Measurements from ENCODE around the gene ADAR.

Gene ADAR

GRCh38 chr1:154582885-154583284 is 25.1 kb downstream of the ADAR start:
- DNase-seq (ENCODE audit: low spot score): no peak

DNA sequence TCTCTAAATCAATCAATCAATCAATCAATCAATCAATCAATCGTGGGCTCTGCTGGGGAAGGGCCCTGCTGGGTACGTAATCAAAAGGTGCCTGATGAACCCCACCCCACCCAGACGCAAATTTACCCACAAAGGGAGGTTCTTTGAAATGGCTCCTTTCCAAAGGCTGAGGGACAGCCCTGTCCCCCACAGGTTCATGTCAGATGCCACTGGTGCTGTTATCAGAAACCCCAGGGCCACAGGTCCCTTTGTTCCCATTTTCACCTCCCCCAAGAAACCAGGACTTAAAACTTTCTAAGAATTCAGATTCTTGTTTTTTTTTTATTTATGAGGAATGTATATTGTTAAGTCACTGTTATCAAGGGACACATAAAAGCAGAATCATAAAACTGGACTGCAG is 26.2 kb downstream of the ADAR start:
- DNase-seq (ENCODE audit: low spot score): no peak

- no peak for DNase-seq (ENCODE audit: low spot score)
Measured at GRCh38 chr1:154579374-154579773, 28.6 kb downstream of the ADAR start.

DNA sequence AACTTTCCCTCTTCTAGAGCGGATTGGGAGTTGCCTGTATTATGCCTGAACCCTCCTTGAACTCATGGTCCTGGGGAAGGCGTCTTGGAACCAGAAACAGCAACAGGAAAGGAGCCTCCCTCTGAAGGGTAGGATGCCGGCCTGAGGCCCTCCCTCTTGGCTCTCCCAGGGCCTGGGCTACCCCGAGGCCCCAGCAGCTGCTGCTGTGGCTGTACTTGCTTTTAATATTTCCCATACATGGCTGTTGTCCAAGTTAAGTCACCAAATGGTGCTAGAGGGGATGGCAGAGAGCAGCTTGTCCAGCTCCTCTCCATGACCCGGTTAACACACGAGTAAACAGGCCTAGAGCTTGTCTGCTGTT is 29.9 kb downstream of the ADAR start:
- no peak for DNase-seq (ENCODE audit: low spot score)

GRCh38 chr1:154577346-154578057 is 30.5 kb downstream of the ADAR start:
- no peak for DNase-seq (ENCODE audit: low spot score)

- DNase-seq (ENCODE audit: low spot score): no peak
Measured at GRCh38 chr1:154575951-154576566, 31.9 kb downstream of the ADAR start.

DNA sequence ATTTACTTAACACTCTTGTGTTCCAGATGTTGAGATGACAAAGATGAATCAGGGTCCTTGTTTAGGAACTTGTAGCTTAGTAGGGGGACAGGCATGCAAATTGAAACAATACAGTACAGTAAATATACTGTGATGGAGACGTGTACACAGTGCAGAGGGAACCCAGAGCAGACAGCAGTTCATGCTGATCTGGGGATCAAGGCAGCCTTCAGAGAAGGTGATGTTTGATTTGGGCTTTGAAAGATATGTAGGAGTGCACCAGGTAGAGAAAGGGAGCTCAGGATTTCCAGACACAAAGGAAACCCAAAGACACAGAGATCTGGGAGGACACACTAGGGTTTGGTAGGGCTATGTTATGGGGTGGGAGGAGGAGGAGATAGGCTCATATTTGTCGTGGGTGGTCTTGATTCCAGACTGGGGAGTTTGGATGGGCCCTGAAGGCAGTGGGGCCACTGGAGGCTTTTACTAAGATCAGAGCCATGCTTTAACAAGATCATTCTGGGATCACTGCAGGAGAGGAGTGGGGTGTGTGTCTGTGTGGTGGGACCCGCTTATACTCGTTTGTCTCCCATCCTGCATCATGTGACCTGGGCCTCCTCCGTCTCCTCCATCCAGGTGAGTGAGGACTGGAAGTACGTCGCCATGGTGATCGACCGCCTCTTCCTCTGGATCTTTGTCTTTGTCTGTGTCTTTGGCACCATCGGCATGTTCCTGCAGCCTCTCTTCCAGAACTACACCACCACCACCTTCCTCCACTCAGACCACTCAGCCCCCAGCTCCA is 32.6 kb downstream of the ADAR start:
- no peak for DNase-seq (ENCODE audit: low spot score)

GRCh38 chr1:154574716-154575115 is 33.3 kb downstream of the ADAR start:
- DNase-seq (ENCODE audit: low spot score): peak; percentile 35

GRCh38 chr1:154573168-154573510 is 34.8 kb downstream of the ADAR start:
- no peak for DNase-seq (ENCODE audit: low spot score)

- no peak for DNase-seq (ENCODE audit: low spot score)
Measured at GRCh38 chr1:154572468-154573167, 35.4 kb downstream of the ADAR start.

- DNase-seq (ENCODE audit: low spot score): no peak
Measured at GRCh38 chr1:154571964-154572288, 36.1 kb downstream of the ADAR start.

DNA sequence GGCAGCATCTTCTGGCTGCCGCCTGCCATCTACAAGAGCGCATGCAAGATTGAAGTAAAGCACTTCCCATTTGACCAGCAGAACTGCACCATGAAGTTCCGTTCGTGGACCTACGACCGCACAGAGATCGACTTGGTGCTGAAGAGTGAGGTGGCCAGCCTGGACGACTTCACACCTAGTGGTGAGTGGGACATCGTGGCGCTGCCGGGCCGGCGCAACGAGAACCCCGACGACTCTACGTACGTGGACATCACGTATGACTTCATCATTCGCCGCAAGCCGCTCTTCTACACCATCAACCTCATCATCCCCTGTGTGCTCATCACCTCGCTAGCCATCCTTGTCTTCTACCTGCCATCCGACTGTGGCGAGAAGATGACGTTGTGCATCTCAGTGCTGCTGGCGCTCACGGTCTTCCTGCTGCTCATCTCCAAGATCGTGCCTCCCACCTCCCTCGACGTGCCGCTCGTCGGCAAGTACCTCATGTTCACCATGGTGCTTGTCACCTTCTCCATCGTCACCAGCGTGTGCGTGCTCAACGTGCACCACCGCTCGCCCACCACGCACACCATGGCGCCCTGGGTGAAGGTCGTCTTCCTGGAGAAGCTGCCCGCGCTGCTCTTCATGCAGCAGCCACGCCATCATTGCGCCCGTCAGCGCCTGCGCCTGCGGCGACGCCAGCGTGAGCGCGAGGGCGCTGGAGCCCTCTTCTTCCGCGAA is 36.6 kb downstream of the ADAR start:
- DNase-seq (ENCODE audit: low spot score): no peak

DNA sequence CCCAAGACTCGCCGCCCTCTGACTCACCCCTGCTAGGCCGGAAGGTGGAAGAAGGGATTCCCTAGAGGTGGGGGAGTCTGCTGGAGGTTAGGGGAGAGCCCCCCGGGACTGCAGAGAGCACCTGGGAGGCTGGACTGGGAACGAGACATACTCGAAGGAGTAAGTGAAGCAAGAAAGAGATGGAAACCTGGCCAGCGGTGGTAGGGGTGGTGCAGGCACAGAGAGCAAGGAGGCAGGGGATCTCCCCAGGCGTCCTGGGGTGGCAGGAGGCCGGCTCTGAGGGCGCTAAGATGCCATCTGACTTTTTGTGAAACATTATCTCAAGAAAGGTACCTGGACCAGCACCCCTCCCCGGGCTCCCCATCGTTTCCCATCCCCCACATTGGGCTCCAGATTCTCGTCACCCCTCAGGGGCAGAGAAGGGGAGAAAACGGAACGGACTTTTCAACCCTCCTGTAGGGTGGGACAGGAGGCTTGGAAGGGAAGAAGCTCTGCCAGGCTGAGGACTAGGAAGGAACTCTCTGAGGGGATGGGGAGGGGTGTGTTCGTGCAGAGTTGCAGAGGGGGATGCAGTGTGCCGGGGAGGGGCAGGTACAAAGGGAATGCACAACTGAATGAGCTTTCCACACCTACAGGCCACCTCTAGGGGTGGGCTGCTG is 39.7 kb downstream of the ADAR start:
- DNase-seq (ENCODE audit: low spot score): no peak

DNA sequence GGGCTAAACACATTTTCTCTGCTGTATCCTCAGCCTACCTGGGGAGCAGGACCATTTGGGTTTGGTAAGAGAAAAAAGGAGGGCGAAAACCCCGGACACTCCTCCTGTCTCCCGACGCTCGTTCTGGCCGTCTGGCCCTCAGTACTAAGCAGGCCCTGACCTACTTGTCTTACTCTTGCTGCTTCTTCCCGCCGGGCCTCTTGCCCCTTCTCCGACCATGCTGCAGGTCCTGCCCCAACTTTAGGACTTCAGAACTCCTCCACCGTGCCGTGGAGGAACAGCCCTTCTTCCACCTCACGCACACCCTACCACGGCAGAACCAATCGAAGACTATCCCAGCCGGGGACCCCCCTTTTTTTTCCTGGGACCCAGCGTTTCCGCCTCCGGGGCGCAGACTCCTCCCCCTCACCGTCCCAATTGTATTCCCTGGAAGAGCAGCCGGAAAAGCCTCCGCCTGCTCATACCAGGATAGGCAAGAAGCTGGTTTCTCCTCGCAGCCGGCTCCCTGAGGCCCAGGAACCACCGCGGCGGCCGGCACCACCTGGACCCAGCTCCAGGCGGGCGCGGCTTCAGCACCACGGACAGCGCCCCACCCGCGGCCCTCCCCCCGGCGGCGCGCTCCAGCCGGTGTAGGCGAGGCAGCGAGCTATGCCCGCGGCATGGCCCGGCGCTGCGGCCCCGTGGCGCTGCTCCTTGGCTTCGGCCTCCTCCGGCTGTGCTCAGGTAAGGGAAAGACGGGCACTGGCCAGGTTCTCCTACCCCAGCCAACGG is 40.4 kb downstream of the ADAR start, which contains the start of gene CHRNB2:
CHRNB2 (plus strand) TSS at position 393 of the 771 bp plus-strand sequence; CDS start at position 660, 267 bp downstream.
- DNase-seq (ENCODE audit: low spot score): peak; percentile 94

DNA sequence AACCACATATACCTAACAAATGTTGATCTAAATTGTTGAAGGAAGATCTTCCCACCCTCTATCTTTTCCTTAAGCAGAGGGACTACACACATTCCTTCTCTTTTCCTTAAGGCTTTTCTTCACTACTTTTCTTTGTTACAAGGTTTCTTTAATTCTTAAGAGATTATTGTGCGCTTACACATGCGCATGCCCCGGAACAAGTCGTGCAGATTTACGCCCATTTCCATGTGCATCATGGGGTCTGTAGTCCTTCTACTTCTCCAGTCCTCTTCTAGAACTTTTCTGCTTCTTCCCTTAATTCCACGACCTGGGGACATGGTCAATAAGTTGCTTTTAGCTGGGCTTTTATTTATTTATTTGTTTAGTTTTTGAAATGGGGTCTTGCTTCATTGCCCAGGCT is 42.1 kb downstream of the ADAR start:
- no peak for DNase-seq (ENCODE audit: low spot score)

- peak; percentile 85 for DNase-seq (ENCODE audit: low spot score)
Measured at GRCh38 chr1:154559466-154560044, 48.4 kb downstream of the ADAR start.

- DNase-seq (ENCODE audit: low spot score): peak; percentile 96
Measured at GRCh38 chr1:154558720-154559465, 49.1 kb downstream of the ADAR start.

DNA sequence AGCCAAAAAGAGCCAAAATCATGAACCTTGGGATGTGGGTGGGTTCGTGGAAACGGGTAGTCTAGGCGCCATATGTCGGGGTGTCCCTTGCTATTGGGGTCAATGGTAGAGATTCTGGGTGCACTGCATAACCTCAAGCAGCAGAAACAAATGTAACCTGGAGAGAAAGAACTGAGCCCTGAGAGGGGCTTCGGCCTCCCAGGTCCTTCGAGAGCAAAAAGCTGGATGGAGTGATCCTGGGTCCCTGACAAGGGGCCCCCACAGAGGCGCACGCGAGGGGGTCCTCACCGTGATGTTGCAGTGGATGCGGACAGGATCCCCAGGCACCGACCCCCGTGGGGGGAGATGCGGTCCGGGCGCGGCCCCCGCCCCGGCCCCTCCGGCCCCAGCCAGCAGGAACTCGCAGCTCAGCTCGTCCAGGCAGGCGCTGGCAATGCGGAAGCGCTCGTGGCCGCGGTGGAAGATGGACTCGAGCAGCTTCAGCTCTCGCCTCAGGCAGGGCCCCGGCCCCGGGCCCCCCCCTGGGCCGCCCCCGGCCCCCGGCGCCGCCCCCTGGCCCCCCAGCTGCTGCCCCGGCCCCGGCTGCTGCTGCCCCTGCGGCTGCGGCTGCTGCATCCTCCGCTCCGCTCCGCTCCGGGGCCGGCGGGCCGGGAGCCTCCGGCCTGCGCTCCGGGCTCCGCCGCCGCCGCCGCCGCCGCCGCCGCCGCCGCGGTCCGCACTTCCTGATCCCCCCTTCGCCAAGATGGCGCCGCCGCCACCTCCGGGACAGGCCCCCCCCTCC is 49.9 kb downstream of the ADAR start, which contains the start of gene UBE2Q1:
UBE2Q1 (minus strand) TSS at position 724 of the 781 bp plus-strand sequence; CDS start at position 615, 109 bp downstream.
- peak; percentile 46 for DNase-seq (ENCODE audit: low spot score)
